SHP77 treated with DMSO at 0.1 percent for 48 hours (cell line): ENCODE results near the gene DCDC2C.
"Not testable (repeated sequence)": the region's sequence is repeated elsewhere in the genome, so short reads cannot be mapped to it uniquely, and the experiment has no call there.

ENCODE experiments used
- DNase-seq: peaks from one replicate; lab custom pipeline; 2025; lab: John Stamatoyannopoulos, UW

DCDC2C gene

GRCh38 chr2:3777966-3778365 is 74.6 kb downstream of the DCDC2C start:
- no peak for DNase-seq

GRCh38 chr2:3778851-3779495 is 75.6 kb downstream of the DCDC2C start:
- DNase-seq, result no peak

- DNase-seq, result no peak
These were observed 76.2 kb downstream of the DCDC2C start for GRCh38 chr2:3779496-3780049.

GRCh38 chr2:3780477-3781402 is 77.4 kb downstream of the DCDC2C start:
- peak; percentile 57 for DNase-seq

GRCh38 chr2:3784731-3785130 is 81.4 kb downstream of the DCDC2C start:
- DNase-seq, result no peak

- no peak for DNase-seq
These were observed 82.0 kb downstream of the DCDC2C start for GRCh38 chr2:3785220-3785889.

DNA sequence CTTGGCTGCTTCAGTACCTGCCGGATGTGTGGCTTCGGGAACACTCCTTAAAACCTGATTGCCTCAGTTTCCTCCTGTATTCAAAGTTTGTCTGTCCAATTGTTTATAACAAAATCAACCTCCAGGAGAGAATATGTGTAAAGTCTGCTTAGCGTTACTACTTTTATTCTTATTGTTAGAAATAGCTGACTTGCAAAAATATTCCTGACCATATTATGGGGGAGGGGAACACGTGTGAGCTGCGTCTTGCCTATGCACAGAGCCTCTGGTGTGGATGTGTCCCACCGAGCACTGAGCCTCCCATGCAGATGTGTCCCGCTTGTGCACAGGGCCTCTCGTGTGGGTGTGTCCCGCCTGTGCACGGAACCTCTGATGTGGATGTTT is 82.5 kb downstream of the DCDC2C start:
- no peak for DNase-seq

GRCh38 chr2:3787768-3788167 is 84.4 kb downstream of the DCDC2C start:
- DNase-seq, result no peak

DNA sequence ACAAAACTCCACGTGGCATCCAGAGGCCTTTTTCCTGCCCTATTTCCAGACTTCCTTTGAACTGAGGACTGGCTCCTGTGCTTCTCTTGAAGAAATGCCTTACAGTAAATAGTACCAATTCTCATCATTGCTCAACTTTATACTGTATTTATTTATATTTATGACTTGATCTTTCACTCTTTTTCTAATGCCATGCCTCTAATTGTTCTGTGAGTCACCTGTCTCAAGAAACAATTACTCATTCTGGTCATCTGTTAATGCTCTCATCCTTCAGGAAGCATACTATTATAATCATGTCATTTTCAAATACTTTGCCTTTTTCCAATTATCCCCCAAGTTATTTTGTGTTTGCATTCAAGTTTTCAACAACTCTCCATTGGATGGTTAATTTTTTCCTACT is 85.9 kb downstream of the DCDC2C start:
- DNase-seq, result no peak

GRCh38 chr2:3793249-3793648 is 89.9 kb downstream of the DCDC2C start:
- no peak for DNase-seq

DNA sequence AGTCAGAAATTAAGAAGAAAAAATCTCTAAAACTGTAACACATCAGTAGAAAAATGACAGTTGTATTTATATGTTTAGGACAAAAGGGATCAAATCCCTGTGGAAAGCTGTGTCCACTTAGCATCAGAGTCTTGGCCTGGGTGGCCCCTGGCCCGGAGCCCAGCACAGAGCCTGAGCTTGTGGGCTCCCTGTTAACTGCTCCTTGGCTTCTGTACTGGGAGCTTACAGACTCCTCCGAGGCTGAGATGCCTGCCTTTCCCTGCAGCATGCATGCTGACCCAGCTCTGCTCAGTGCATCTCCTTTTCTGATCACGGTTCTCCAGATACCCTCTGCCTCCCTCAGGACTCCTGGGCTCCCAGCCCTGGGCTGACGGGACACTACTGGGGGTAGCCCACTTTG is 98.1 kb downstream of the DCDC2C start:
- DNase-seq, result no peak

GRCh38 chr2:3805201-3805939 is 102.0 kb downstream of the DCDC2C start:
- DNase-seq, result peak; percentile 52

DNA sequence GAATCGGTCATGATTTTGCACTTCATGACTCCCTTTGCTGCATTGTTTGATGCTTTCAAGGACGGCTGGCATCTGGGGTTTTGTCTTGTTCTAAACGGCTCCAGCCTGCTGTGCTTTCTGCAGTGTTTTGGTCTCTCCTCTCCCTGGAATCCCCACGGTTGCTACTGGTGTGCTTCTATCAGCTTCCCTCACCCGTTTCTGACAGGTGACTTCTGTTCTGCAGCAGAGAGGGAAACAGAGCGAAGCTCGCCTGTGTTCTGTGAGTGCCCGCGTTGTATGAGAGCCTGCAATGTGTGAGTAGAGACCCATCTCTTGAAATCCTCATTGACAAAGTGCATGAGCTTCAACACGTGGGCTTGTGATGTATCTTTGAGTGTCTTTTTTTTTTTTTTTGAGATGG is 102.8 kb downstream of the DCDC2C start:
- no peak for DNase-seq

DNA sequence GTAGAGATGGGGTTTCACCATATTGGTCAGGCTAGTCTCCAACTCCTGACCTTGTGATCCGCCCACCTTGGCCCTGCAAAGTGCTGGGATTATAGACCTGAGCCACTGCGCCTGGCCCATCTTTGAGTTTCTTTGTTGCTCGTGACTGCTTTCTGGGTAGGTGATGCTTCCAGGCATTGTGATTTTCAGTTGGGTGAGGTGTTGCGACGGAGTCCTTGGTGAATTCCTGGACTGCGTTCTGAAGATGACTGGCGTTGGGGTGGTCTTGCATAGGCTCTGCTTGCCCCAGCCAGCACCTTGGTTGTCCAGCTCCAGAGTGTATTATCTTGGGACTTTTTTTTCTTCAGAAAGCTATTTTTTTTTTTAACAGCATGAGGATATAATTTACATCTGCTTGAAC is 103.4 kb downstream of the DCDC2C start:
- no peak for DNase-seq

GRCh38 chr2:3807853-3808252 is 104.5 kb downstream of the DCDC2C start:
- no peak for DNase-seq

DNA sequence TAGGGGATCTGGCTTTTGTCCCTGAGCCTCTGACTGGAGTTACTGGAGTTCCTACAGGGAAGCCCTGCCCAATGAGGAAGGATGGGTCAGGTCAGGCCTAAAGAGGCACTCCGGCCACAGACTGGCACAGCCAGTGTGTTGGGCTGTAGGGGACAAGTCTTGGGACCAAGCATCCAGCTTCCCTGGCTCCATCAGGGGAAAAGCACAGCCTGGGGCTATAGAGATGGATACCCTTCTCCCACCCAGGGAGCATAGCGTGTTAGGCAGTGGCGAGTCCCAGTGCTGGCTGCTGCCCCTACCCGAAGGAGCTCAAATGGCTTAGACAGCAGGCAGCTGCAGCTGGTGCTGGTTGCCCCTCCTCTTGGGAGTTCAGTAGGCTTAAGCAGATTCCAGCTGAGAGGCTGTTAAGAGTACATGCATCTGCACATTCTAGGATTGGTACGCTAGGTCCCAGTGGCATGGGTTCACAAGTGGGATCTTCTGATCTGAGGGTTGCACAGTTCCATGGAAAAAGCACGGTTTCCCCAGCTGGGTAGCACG is 111.4 kb downstream of the DCDC2C start:
- no peak for DNase-seq

DNA sequence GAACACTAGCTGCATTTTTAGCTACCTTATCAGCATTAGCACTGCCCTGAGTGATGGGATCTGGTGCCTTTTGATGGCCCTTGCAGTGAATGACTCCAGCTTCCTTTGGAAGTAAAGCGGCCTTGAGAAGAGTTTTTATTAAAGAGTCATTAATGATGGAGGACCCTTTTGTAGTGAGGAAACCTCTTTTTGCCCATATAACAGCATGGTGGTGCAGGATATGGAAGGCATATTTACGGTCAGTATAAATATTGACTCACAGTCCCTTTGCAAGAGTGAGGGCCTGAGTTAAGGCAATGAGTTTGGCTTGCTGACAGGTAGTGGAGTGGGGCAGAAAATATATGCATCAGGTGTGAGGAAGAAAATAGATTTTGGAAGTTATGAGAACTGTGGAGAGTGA is 113.8 kb downstream of the DCDC2C start:
- DNase-seq, result not testable (repeated sequence)

DNA sequence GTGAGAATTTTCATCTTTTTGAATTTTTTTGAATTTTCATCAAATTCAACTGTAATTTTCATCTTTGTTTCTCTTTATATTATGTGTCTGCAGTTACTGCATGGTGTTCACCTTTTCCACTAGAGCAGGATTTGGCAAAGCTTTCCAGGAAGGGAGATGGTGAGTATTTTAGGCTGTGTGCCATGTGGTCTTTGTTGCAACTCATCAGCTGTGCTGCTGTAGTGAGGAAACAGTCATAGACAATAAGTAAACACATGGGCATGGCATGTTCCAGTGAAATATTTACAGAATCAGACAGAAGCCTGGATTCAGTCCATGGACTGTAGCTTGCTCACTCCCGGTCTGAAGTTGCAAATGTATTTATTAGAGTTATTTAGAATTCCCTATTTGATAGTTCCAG is 120.4 kb downstream of the DCDC2C start:
- no peak for DNase-seq

GRCh38 chr2:3827673-3828575 is 124.5 kb downstream of the DCDC2C start:
- no peak for DNase-seq

GRCh38 chr2:3830796-3831195 is 127.4 kb downstream of the DCDC2C start:
- DNase-seq, result no peak

DNA sequence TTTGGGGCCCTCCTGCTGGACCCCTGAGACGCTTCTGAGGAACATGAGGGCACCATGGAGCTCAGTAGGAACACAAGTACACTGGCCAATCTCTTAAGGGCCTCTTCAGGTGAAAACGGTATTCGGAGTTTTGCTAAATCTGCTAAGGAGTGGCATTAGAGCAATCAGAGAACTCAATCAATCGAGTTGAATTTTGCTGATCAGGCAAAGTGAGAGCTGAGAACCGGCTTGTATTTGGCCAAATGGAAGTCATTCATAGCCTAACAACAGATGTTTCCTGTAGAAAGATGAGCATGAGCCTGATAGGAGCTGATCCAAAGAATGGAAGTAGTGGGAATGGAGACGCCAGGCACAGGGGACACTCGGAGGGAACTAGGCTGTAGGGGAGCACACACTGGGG is 133.7 kb downstream of the DCDC2C start:
- no peak for DNase-seq
